ENCODE results near the gene SCN5A.

Gene SCN5A

DNA sequence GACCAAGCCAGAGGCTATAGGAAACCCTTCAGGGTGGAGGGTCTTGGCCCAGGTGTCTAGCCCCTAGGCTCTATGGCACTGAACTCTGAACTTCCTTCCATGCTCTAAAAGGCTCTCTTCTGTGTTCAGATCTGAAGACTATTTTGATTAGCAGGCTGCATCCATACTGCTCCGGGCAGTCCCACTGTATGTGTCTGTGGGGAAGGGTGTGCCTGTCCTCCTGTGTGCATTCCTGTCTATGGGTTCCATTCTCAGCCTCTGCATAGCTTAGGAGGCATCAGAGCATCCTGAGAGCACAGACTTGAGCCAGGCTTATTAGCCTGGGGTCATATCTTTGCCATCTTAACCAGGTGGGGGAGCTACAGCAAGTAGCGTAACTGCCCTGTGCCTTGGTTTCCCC lies 115.3 kb downstream of the SCN5A start:
- DNase-seq (ENCODE audit: insufficient read length, low spot score) (no peak), FAIRE-seq (no peak)
- TF ChIP-seq POLR2A (IDR thresholded peaks at IDR 0.05; ENCODE audit: low read depth, low read length) (no peak), PAX5 (IDR thresholded peaks at IDR 0.05; ENCODE audit: insufficient read depth, low read length, severe bottlenecking) (no peak), POU2F2 (IDR thresholded peaks at IDR 0.05; ENCODE audit: low read depth, low read length) (no peak), SPI1 (IDR thresholded peaks at IDR 0.05; ENCODE audit: low read depth, low read length) (no peak), TAF1 (IDR thresholded peaks at IDR 0.05; ENCODE audit: low read depth, low read length) (no peak), POLR2AphosphoS5 (IDR thresholded peaks at IDR 0.05; ENCODE audit: low read depth, low read length) (no peak)

DNA sequence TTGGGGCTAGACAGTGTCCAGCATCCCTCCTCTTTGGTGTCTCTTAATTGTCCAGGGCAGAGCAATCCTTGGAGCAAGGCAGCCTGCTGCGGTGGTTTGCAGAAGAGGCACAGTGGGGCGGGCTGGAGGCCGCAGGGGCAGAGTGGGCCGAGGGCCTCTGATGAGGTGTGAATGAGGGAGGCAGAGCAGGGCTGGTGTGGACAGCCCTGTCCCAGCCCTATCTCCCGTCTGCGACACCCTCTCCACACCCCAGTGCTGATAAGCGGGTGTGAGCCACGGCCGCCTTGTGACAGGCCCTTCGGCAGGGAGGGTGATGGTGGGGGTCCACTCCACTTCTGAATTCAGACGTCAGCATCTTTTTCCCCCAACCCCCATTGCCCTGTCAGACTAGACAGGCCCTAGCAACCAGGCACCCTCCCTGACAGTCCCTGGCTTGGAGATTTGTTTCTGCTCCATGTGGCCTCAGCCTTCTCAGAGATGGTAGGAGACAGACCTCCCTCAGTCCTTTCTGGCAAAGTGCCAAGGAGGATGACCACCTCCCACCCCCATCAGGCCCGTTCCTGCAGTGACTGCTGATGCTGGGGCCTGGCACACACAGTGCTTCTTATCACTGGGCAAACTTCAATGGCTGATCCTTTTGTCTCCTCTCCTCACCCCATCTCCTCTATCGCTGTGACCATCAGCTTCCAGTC lies 116.1 kb downstream of the SCN5A start:
- no peak for FAIRE-seq
- TF ChIP-seq SPI1 (IDR thresholded peaks at IDR 0.05; ENCODE audit: low read depth, low read length): no peak
- no peak for TF ChIP-seq TAF1 (IDR thresholded peaks at IDR 0.05; ENCODE audit: low read depth, low read length)
- no peak for TF ChIP-seq PAX5 (IDR thresholded peaks at IDR 0.05; ENCODE audit: insufficient read depth, low read length, severe bottlenecking)
- no peak for TF ChIP-seq POLR2AphosphoS5 (IDR thresholded peaks at IDR 0.05; ENCODE audit: low read depth, low read length)
- TF ChIP-seq POU2F2 (IDR thresholded peaks at IDR 0.05; ENCODE audit: low read depth, low read length): no peak
- no peak for TF ChIP-seq POLR2A (IDR thresholded peaks at IDR 0.05; ENCODE audit: low read depth, low read length)
- no peak for DNase-seq (ENCODE audit: insufficient read length, low spot score)

DNA sequence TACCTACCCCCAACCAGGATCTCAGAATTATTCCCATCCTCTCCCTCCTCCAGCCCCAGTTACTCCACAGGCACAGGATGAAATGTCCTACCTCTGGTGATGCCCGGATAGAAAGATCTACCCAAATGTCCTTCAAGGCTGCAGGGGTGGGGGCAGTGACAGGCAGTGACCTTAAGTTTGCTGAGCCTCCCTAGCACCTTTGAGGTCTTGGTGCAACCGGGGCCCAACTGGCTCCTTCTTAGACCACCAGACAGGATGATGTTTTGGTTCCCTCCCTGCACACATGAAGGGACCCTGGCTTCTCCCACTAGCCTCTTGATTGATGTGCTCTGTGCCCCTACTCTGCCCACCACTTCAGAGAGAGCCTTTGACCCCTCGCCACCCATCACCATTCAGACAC lies 117.0 kb downstream of the SCN5A start:
- TF ChIP-seq POU2F2 (IDR thresholded peaks at IDR 0.05; ENCODE audit: low read depth, low read length) (no peak), POLR2A (IDR thresholded peaks at IDR 0.05; ENCODE audit: low read depth, low read length) (no peak), POLR2AphosphoS5 (IDR thresholded peaks at IDR 0.05; ENCODE audit: low read depth, low read length) (no peak), TAF1 (IDR thresholded peaks at IDR 0.05; ENCODE audit: low read depth, low read length) (no peak), SPI1 (IDR thresholded peaks at IDR 0.05; ENCODE audit: low read depth, low read length) (no peak), PAX5 (IDR thresholded peaks at IDR 0.05; ENCODE audit: insufficient read depth, low read length, severe bottlenecking) (no peak)
- DNase-seq (ENCODE audit: insufficient read length, low spot score) (no peak), FAIRE-seq (no peak)

- DNase-seq (ENCODE audit: insufficient read length, low spot score): no peak
- FAIRE-seq: peak; percentile 5
- no peak for TF ChIP-seq POU2F2 (IDR thresholded peaks at IDR 0.05; ENCODE audit: low read depth, low read length)
- TF ChIP-seq POLR2AphosphoS5 (IDR thresholded peaks at IDR 0.05; ENCODE audit: low read depth, low read length): no peak
Observed at GRCh38 chr3:38528457-38528856, 121.0 kb downstream of the SCN5A start.

- DNase-seq (ENCODE audit: insufficient read length, low spot score): no peak
- TF ChIP-seq POU2F2 (IDR thresholded peaks at IDR 0.05; ENCODE audit: low read depth, low read length): no peak
- no peak for TF ChIP-seq POLR2AphosphoS5 (IDR thresholded peaks at IDR 0.05; ENCODE audit: low read depth, low read length)
- TF ChIP-seq TAF1 (IDR thresholded peaks at IDR 0.05; ENCODE audit: low read depth, low read length): no peak
- no peak for TF ChIP-seq POLR2A (IDR thresholded peaks at IDR 0.05; ENCODE audit: low read depth, low read length)
- TF ChIP-seq SPI1 (IDR thresholded peaks at IDR 0.05; ENCODE audit: low read depth, low read length): no peak
- FAIRE-seq: no peak
Observed at GRCh38 chr3:38526792-38527191, 122.7 kb downstream of the SCN5A start.

DNA sequence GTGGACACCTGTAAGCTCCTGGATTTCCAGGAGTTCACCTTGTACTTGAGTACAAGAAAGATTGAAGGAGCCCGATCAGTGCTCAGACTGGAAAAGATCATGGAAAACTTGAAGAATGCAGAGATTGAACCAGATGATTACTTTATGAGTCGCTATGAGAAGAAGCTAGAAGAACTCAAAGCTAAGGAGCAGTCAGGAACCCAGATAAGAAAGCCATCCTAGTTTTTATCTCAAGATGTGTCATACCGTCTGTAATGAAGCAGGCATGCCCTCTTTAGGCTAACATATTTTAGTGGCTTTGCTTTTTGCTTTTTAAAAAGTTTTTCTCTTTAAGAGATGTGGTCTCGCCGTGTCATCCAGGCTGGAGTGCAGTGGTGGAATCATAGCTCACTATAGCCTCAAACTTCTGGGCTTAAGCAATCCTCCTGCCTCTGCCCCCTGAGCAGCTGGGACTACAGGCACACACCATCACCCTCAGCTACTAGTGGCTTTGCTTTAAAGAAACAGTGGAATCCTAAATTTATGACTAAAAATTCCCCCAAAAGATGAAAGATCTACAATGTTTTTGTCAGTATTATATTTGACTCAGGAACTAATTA lies 125.2 kb downstream of the SCN5A start:
- no peak for FAIRE-seq
- no peak for TF ChIP-seq POLR2AphosphoS5 (IDR thresholded peaks at IDR 0.05; ENCODE audit: low read depth, low read length)
- no peak for TF ChIP-seq PAX5 (IDR thresholded peaks at IDR 0.05; ENCODE audit: insufficient read depth, low read length, severe bottlenecking)
- TF ChIP-seq POU2F2 (IDR thresholded peaks at IDR 0.05; ENCODE audit: low read depth, low read length): no peak
- TF ChIP-seq SPI1 (IDR thresholded peaks at IDR 0.05; ENCODE audit: low read depth, low read length): no peak
- no peak for TF ChIP-seq TAF1 (IDR thresholded peaks at IDR 0.05; ENCODE audit: low read depth, low read length)
- no peak for TF ChIP-seq POLR2A (IDR thresholded peaks at IDR 0.05; ENCODE audit: low read depth, low read length)
- DNase-seq (ENCODE audit: insufficient read length, low spot score): no peak

- DNase-seq (ENCODE audit: insufficient read length, low spot score) (no peak), FAIRE-seq (no peak)
- TF ChIP-seq TAF1 (IDR thresholded peaks at IDR 0.05; ENCODE audit: low read depth, low read length) (no peak), SPI1 (IDR thresholded peaks at IDR 0.05; ENCODE audit: low read depth, low read length) (no peak), POLR2A (IDR thresholded peaks at IDR 0.05; ENCODE audit: low read depth, low read length) (no peak), PAX5 (IDR thresholded peaks at IDR 0.05; ENCODE audit: insufficient read depth, low read length, severe bottlenecking) (no peak), POU2F2 (IDR thresholded peaks at IDR 0.05; ENCODE audit: low read depth, low read length) (no peak), POLR2AphosphoS5 (IDR thresholded peaks at IDR 0.05; ENCODE audit: low read depth, low read length) (no peak)
Observed at GRCh38 chr3:38522002-38522401, 127.5 kb downstream of the SCN5A start.

DNA sequence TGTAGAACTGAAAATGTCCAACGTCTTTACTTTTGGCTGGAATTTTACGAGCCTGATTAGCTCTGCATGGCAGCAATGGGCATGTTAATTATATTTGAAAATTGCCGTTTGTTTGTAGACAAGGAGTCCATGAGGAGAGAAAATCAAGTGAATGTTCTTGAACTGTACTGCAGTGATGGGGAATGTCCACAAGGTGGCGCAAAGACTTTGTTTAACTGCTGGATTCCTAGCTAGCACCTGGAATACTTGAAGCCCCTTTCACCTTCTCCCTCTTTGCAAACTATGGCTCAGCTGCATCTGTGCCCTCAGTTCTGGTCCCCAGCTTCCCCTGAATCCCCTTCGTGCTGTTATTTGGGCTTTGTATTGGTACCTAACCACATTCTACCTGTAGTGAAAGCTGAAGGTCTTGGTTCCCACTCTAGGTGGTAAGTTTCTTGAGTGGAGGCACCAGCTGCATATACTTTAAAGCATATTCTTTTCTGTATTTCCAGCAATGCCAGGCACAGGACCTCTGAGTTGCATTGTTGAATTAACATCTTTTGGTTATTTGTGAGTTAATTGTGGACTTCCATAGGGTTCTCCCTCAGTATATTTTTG lies 128.0 kb downstream of the SCN5A start:
- FAIRE-seq (peak; percentile 89), DNase-seq (ENCODE audit: insufficient read length, low spot score) (no peak)
- TF ChIP-seq SPI1 (IDR thresholded peaks at IDR 0.05; ENCODE audit: low read depth, low read length): no peak
- TF ChIP-seq PAX5 (IDR thresholded peaks at IDR 0.05; ENCODE audit: insufficient read depth, low read length, severe bottlenecking): no peak

DNA sequence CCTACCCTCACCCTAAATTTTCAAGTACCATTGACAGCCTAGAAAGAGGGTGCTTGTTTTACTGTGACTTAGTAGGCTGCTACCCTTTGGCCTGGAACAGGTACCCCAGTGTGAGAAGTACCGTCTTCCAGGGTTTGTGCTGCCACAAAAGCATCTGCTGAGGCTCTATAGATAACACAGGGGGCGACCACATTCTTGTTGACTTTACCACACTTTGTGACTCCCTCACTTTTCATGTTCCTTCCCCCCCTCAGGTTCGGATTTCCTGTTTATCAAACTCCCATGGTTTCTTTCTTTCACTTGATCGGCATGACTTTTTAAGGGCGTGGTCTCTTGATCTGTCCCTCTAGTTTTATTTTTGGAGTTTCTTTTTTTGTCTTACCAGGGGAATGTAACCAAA lies 129.8 kb downstream of the SCN5A start:
- DNase-seq (ENCODE audit: insufficient read length, low spot score) (no peak), FAIRE-seq (no peak)
- no peak for TF ChIP-seq SPI1 (IDR thresholded peaks at IDR 0.05; ENCODE audit: low read depth, low read length)

DNA sequence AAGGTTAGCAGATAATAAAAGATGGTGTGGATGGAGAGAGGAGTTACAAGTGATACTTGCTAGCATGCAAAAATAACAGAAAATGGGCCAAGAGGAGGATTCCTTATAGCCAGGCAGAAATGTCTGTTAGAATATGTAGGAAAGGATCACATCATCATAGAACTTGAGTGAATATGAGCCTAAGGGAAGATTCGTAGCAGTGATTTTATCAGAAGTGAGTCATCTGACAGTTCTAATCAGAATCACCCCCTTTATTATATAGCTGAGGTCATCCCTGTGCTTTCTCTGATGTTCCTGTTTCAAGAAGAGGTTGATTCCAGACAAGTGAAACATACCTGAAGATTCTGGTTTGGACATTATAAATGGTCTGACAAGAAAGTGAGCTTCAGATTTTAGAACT lies 130.5 kb downstream of the SCN5A start:
- DNase-seq (ENCODE audit: insufficient read length, low spot score): no peak
- TF ChIP-seq POU2F2 (IDR thresholded peaks at IDR 0.05; ENCODE audit: low read depth, low read length): no peak
- no peak for TF ChIP-seq POLR2AphosphoS5 (IDR thresholded peaks at IDR 0.05; ENCODE audit: low read depth, low read length)
- no peak for TF ChIP-seq TAF1 (IDR thresholded peaks at IDR 0.05; ENCODE audit: low read depth, low read length)
- no peak for TF ChIP-seq SPI1 (IDR thresholded peaks at IDR 0.05; ENCODE audit: low read depth, low read length)
- TF ChIP-seq PAX5 (IDR thresholded peaks at IDR 0.05; ENCODE audit: insufficient read depth, low read length, severe bottlenecking): no peak
- TF ChIP-seq POLR2A (IDR thresholded peaks at IDR 0.05; ENCODE audit: low read depth, low read length): no peak
- no peak for FAIRE-seq

Measured in GM12891 (cell line).